Measurements from ENCODE around the gene COBLL1.

DNA sequence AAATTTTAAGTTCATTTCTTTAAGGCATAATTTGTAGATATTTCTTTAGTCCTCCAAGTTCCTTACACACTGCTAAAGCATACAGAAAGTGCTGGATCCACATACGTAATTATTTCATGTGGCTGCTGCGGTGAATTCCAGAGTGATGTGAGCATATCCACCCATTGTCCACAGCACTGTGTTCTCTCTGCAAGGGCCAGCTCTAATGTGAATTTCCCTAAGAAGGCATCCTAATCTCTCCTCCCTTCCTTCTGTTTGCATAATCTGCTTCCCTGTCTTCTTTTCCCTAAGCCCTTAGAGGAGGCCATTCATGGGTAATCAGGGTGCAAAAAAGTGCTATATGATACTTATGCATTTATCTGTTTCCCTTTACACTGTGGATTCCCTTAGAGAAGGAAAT is 57.2 kb downstream of the COBLL1 start:
- no peak for TF ChIP-seq ZNF202 (tag by site-specific recombination; IDR thresholded peaks at IDR 0.05; ENCODE audit: borderline replicate concordance)
- no peak for TF ChIP-seq ZNF629 (tag by site-specific recombination; IDR thresholded peaks at IDR 0.05)

Data from HEK293 (cell line).